ENCODE data around the gene PAK6.

- TF ChIP-seq CTCF (IDR thresholded peaks at IDR 0.05; ENCODE audit: low read depth, low read length, poor library complexity, severe bottlenecking): no peak
- TF ChIP-seq EZH2phosphoT487 (IDR thresholded peaks at IDR 0.05; ENCODE audit: borderline replicate concordance, low read length): no peak
Observed at GRCh38 chr15:40293905-40294895, 55.3 kb downstream of the PAK6 start.
